Left colon (tissue), 2 donors: ENCODE results near the gene TLCD1. TPM values are rescaled to one million over a fixed set of nuclear protein-coding genes. Genes with fewer than 3 reads are reported as not detected.

Source experiments
- total RNA-seq, 2 donors: library from RNA; stranded (reverse); fragmentation: NEBNext Ultra II Directional; extraction: Animal tissue kit (Norgen Biotek cat#: 25700); gene quantifications; one replicate each; pipeline ENCODE4 v1.2.1, GENCODE V29; 2021
- donor health status: DM: no; HTN: no; CAD: no.
- donor health status: DM: yes; HTN: yes; CAD: no.

The TLCD1 gene
- total RNA-seq, 2 donors from 2014 or later = 7.1 to 12.8 TPM

Other genes with a start within 250 kb of the TLCD1 start
- gene FOXN1, start 219.9 kb downstream of the TLCD1 start, total RNA-seq = under 1 TPM; 0.36 to 0.64 TPM
- gene UNC119, start 173.6 kb downstream of the TLCD1 start, total RNA-seq = 10 to 100 TPM; 26.7 to 32.4 TPM
- 10 to 100 TPM; 82.5 to 94.6 TPM for gene PIGS, start 154.7 kb downstream of the TLCD1 start, total RNA-seq
- 10 to 100 TPM; 26.0 to 38.6 TPM for gene ALDOC, start 149.3 kb downstream of the TLCD1 start, total RNA-seq
- gene SPAG5, start 127.2 kb downstream of the TLCD1 start, total RNA-seq = 10 to 100 TPM in 1 of 2 donors, 1 to 10 TPM in 1; 9.7 to 24.4 TPM
- 10 to 100 TPM; 10.2 to 13.5 TPM for gene RSKR, start 112.0 kb downstream of the TLCD1 start, total RNA-seq
- 100 to 1,000 TPM; 129 to 135 TPM for gene BLTP2, start 81.1 kb downstream of the TLCD1 start, total RNA-seq
- gene SDF2, start 64.3 kb downstream of the TLCD1 start, total RNA-seq = 10 to 100 TPM; 51.1 to 52.3 TPM
- 10 to 100 TPM; 43.8 to 50.5 TPM for gene SUPT6H, start 64.0 kb downstream of the TLCD1 start, total RNA-seq
- 1 to 10 TPM; 1.4 to 1.8 TPM for gene PROCA1, start 14.3 kb downstream of the TLCD1 start, total RNA-seq
- 10 to 100 TPM in 1 of 2 donors, 1 to 10 TPM in 1; 6.9 to 17.4 TPM for gene RAB34, start 8.4 kb downstream of the TLCD1 start, total RNA-seq
- 1,000 to 10,000 TPM; 1,131 to 1,234 TPM for gene RPL23A, start 6.2 kb downstream of the TLCD1 start, total RNA-seq
- gene NEK8, start 2.6 kb upstream of the TLCD1 start, total RNA-seq = 1 to 10 TPM; 5.6 to 5.7 TPM
- 100 to 1,000 TPM; 116 to 136 TPM for gene TRAF4, start 17.8 kb upstream of the TLCD1 start, total RNA-seq
- 10 to 100 TPM; 28.9 to 33.0 TPM for gene FAM222B, start 116.6 kb upstream of the TLCD1 start, total RNA-seq
- gene ERAL1, start 128.8 kb upstream of the TLCD1 start, total RNA-seq = 10 to 100 TPM; 30.8 to 33.9 TPM
- 10 to 100 TPM; 82.4 to 91.5 TPM for gene FLOT2, start 171.5 kb upstream of the TLCD1 start, total RNA-seq
- 1 to 10 TPM; 6.3 to 7.5 TPM for gene DHRS13, start 176.8 kb upstream of the TLCD1 start, total RNA-seq
- 10 to 100 TPM; 33.1 to 42.3 TPM for gene PHF12, start 225.3 kb upstream of the TLCD1 start, total RNA-seq